Neural cell (in vitro differentiated cells): Measurements from ENCODE around the gene PGBD1. TPM values are rescaled to one million over a fixed set of nuclear protein-coding genes. Genes with fewer than 3 reads are reported as not detected.

Experiments
- H2AFZ ChIP-seq: fragments of 200-600, 300-800 bp; sonication (generic), shearing (Covaris generic); 2 replicates; pipeline ENCODE4 v1.6.0; 2014; ENCODE audit warnings: low read depth, mild to moderate bottlenecking, antibody characterized with exemption, low read length, moderate library complexity
- H3F3A ChIP-seq: fragments of 200-600 bp; shearing (Covaris generic); 2 replicates; pipeline ENCODE4 v1.6.1; 2016; ENCODE audit warnings: mild to moderate bottlenecking, moderate library complexity, mixed read lengths, antibody characterized with exemption, low read length; ENCODE audit not compliant: insufficient read depth, poor library complexity, severe bottlenecking
- H3K27ac ChIP-seq: fragments of 200-600, 300-800 bp; sonication (generic), shearing (Covaris generic); 2 replicates; pipeline ENCODE4 v1.5.1; 2014; ENCODE audit warnings: mild to moderate bottlenecking, low read length, moderate library complexity
- H3K27me3 ChIP-seq: fragments of 300-800, 200-600 bp; sonication (generic), shearing (Covaris generic); 2 replicates; pipeline ENCODE4 v1.6.0; 2014; ENCODE audit warnings: mild to moderate bottlenecking, low read depth, low read length, moderate library complexity; ENCODE audit not compliant: insufficient read depth
- H3K36me3 ChIP-seq: fragments of 300-800, 200-600 bp; sonication (generic), shearing (Covaris generic); 2 replicates; pipeline ENCODE4 v1.5.1; 2014; ENCODE audit warnings: mild to moderate bottlenecking, antibody characterized with exemption, low read length, moderate library complexity; ENCODE audit not compliant: insufficient read depth
- H3K4me2 ChIP-seq: fragments of 300-800, 200-600 bp; sonication (generic), shearing (Covaris generic); 2 replicates; pipeline ENCODE4 v1.6.0; 2014; ENCODE audit warnings: mild to moderate bottlenecking, low read length
- H3K4me3 ChIP-seq: fragments of 300-800, 200-600 bp; sonication (generic), shearing (Covaris generic); 2 replicates; pipeline ENCODE4 v1.5.1; 2014; ENCODE audit warnings: mild to moderate bottlenecking, low read length, moderate library complexity
- H3K79me2 ChIP-seq: fragments of 200-600 bp; shearing (Covaris generic); replicated peaks from 2 replicates; pipeline ENCODE4 v1.6.0; 2014; ENCODE audit warnings: mild to moderate bottlenecking, low read length, moderate library complexity; ENCODE audit not compliant: insufficient read depth
- H3K9ac ChIP-seq: fragments of 300-800, 200-600 bp; sonication (generic), shearing (Covaris generic); 2 replicates; pipeline ENCODE4 v1.6.1; 2016; ENCODE audit warnings: mild to moderate bottlenecking, low read length, mixed read lengths
- H3K9me2 ChIP-seq: fragments of 200-600 bp; shearing (Covaris generic); 2 replicates; pipeline ENCODE4 v1.6.1; 2016; ENCODE audit warnings: mild to moderate bottlenecking, low read length, mixed read lengths; ENCODE audit not compliant: insufficient read depth
- H3K9me3 ChIP-seq: fragments of 200-600, 300-800 bp; sonication (generic), shearing (Covaris generic); 2 replicates; pipeline ENCODE4 v1.6.1; 2016; ENCODE audit warnings: mild to moderate bottlenecking, mixed run types, low read length, moderate library complexity, mixed read lengths
- H4K20me1 ChIP-seq: fragments of 200-600 bp; shearing (Covaris generic); 2 replicates; pipeline ENCODE4 v1.6.1; 2016; ENCODE audit warnings: mild to moderate bottlenecking, mixed run types; ENCODE audit not compliant: insufficient read depth
- EP300 ChIP-seq: fragments of 450-650 bp; conservative IDR thresholded peaks from 2 replicates; pipeline ENCODE4 v1.6.1; 2014; ENCODE audit warnings: antibody characterized with exemption, mild to moderate bottlenecking, moderate library complexity; ENCODE audit not compliant: poor library complexity, severe bottlenecking
- EZH2 ChIP-seq: fragments of 200-600, 300-800 bp; shearing (Covaris generic), sonication (generic); IDR thresholded peaks from 2 replicates; pipeline ENCODE4 v1.6.1; 2014; ENCODE audit warnings: antibody characterized with exemption, low read length, borderline replicate concordance, mild to moderate bottlenecking; ENCODE audit not compliant: insufficient read depth, poor library complexity, severe bottlenecking
- MXI1 ChIP-seq: fragments of 450-650 bp; conservative IDR thresholded peaks from 2 replicates; pipeline ENCODE4 v1.6.1; 2014; ENCODE audit warnings: antibody characterized with exemption, mild to moderate bottlenecking; ENCODE audit not compliant: poor library complexity, severe bottlenecking
- POLR2AphosphoS5 ChIP-seq: IDR thresholded peaks from 2 replicates; pipeline ENCODE4 v1.6.1; 2012
- RAD21 ChIP-seq: fragments of 450-650 bp; conservative IDR thresholded peaks from 2 replicates; pipeline ENCODE4 v1.6.1; 2014; ENCODE audit warnings: antibody characterized with exemption, mild to moderate bottlenecking, moderate library complexity
- REST ChIP-seq: IDR thresholded peaks from 2 replicates; pipeline ENCODE4 v1.6.1; 2012; ENCODE audit warnings: borderline replicate concordance
- SMC3 ChIP-seq: fragments of 450-650 bp; conservative IDR thresholded peaks from 2 replicates; pipeline ENCODE4 v1.6.1; 2014; ENCODE audit warnings: antibody characterized with exemption, mild to moderate bottlenecking, moderate library complexity; ENCODE audit not compliant: poor library complexity
- TAF1 ChIP-seq: IDR thresholded peaks from 2 replicates; pipeline ENCODE4 v1.6.1; 2012; ENCODE audit warnings: low read depth
- polyA plus RNA-seq: library from polyadenylated mRNA; depleted of rRNA; stranded (reverse); fragments of >200 nt; gene quantifications from 2 replicates; pipeline ENCODE4 v1.2.3, GENCODE V29; 2014
- TF ChIP-seq, protein P1 (sequence below): fragments of 450-650 bp; IDR thresholded peaks from 2 replicates; pipeline ENCODE4 v1.5.1; 2014; ENCODE audit warnings: antibody characterized with exemption, mild to moderate bottlenecking, moderate library complexity; ENCODE audit not compliant: poor library complexity, severe bottlenecking

PGBD1 gene
- polyA plus RNA-seq, 1 donor from 2014 or later = 32.3 TPM

- Histone ChIP-seq H3K9ac (peak overlapping the region; percentile 97), H3K9me2 (no peaks in the 10 kb centered on the region), H3K9me3 (no peaks in the 10 kb centered on the region), H3K79me2 (peaks cover 13% of the 10 kb centered on the region), H3K27ac (peak overlapping the region; percentile 100), H3K27me3 (no peaks in the 10 kb centered on the region), H3F3A (peaks cover 15% of the 10 kb centered on the region), H2AFZ (no peak overlapping the region), H4K20me1 (no peaks in the 10 kb centered on the region), H3K36me3 (no peaks in the 10 kb centered on the region), H3K4me3 (peak overlapping the region; percentile 69), H3K4me2 (peak overlapping the region; percentile 49)
- TF ChIP-seq REST (no peak), SMC3 (no peak), RAD21 (no peak), MXI1 (no peak), EZH2 (no peak), POLR2AphosphoS5 (no peak), TAF1 (no peak), EP300 (no peak)
- TF ChIP-seq, protein P1, sequence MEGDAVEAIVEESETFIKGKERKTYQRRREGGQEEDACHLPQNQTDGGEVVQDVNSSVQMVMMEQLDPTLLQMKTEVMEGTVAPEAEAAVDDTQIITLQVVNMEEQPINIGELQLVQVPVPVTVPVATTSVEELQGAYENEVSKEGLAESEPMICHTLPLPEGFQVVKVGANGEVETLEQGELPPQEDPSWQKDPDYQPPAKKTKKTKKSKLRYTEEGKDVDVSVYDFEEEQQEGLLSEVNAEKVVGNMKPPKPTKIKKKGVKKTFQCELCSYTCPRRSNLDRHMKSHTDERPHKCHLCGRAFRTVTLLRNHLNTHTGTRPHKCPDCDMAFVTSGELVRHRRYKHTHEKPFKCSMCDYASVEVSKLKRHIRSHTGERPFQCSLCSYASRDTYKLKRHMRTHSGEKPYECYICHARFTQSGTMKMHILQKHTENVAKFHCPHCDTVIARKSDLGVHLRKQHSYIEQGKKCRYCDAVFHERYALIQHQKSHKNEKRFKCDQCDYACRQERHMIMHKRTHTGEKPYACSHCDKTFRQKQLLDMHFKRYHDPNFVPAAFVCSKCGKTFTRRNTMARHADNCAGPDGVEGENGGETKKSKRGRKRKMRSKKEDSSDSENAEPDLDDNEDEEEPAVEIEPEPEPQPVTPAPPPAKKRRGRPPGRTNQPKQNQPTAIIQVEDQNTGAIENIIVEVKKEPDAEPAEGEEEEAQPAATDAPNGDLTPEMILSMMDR = no peak
These were observed 53.1 kb downstream of the PGBD1 start for GRCh38 chr6:28334286-28335039.

DNA sequence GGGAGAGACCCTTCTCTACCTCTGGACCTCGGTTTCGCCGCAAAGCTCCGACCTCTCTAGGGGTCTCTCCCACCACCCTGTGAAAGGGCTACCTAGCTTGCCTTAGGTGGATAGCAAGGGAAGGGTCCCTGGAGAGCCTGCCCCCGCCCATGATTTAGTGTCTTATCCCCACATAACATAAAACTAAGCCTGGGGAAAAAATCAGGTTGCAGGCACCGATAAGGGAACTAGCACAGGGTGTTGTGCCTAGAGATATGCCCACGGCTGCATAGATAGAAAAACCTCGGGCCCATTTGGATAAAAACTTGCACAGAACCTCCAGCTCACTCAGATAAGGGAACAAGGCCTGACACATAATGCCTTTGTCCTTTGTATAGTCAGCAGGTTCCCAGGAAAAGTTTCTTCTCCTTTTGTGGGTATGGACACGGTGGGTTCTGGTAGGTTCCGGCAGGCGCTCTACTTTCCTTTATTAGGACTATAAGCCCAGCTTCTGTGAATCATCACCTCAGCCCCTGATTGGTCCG, 53.7 kb downstream of the PGBD1 start:
- no peaks in the 10 kb centered on the region for H3K27me3 ChIP-seq
- peak overlapping the region; percentile 49 for H3K4me2 ChIP-seq
- H3F3A ChIP-seq = peaks cover 15% of the 10 kb centered on the region
- H3K9ac ChIP-seq = peak overlapping the region; percentile 97
- peak overlapping the region; percentile 100 for H3K27ac ChIP-seq
- H3K79me2 ChIP-seq = peaks cover 13% of the 10 kb centered on the region
- no peaks in the 10 kb centered on the region for H3K36me3 ChIP-seq
- H3K9me3 ChIP-seq = no peaks in the 10 kb centered on the region
- H3K4me3 ChIP-seq = peak overlapping the region; percentile 69
- TF ChIP-seq, protein P1 = no peak
- TF ChIP-seq REST (peak; percentile 65), EP300 (peak; percentile 70), TAF1 (no peak), MXI1 (no peak), EZH2 (no peak), POLR2AphosphoS5 (no peak), RAD21 (no peak), SMC3 (no peak)
- no peaks in the 10 kb centered on the region for H3K9me2 ChIP-seq
- H2AFZ ChIP-seq = no peak overlapping the region
- no peaks in the 10 kb centered on the region for H4K20me1 ChIP-seq
